SK-N-SH (cell line): ENCODE measurements around the gene HHAT. TPM values are rescaled to one million over a fixed set of nuclear protein-coding genes. Genes with fewer than 3 reads are reported as not detected.

ENCODE experiments used
- CTCF ChIA-PET: fragments of 300-600, 350-600 bp; formaldehyde crosslinking; extraction: SDS; loops from one replicate; lab custom pipeline; 2021; lab: Yijun Ruan, JAX
- POLR2A ChIA-PET: fragments of 350-600 bp; sonication (Branson Sonifier 250); formaldehyde crosslinking; extraction: SDS; loops from one replicate; lab custom pipeline; 2020; ENCODE audit warnings: antibody characterized with exemption, inconsistent platforms; lab: Yijun Ruan, JAX
- DNase-seq: peaks from one replicate; pipeline ENCODE4 v3.0.0; 2012
- H2AFZ ChIP-seq: fragments of 200-600 bp; sonication (generic); 2 replicates; pipeline ENCODE4 v1.8.1; 2016; ENCODE audit warnings: antibody characterized with exemption, mild to moderate bottlenecking, low read depth
- H3F3A ChIP-seq: fragments of 200-600 bp; sonication (generic); replicated peaks from 2 replicates; pipeline ENCODE3; 2016; ENCODE audit warnings: antibody characterized with exemption, mild to moderate bottlenecking; ENCODE audit not compliant: insufficient read depth
- H3K27ac ChIP-seq, 2 experiments: fragments of 200-500 bp in 1 of 2; fragments of 200-600 bp in 1 of 2; sonication (Bioruptor generic) in 1 of 2; sonication (generic), shearing (Covaris generic) in 1 of 2; 2 replicates each; pipeline versions ENCODE4 v1.5.1 to v1.6.1; 2014 to 2016; ENCODE audit warnings: low read depth in 2 of 2, inconsistent platforms in 1 of 2, low read length in 1 of 2, mild to moderate bottlenecking in 1 of 2, mixed read lengths in 1 of 2
- H3K27me3 ChIP-seq: fragments of 200-600 bp; sonication (generic), shearing (Covaris generic); 2 replicates; pipeline ENCODE4 v1.6.1; 2016; ENCODE audit warnings: mixed run types; ENCODE audit not compliant: insufficient read depth
- H3K36me3 ChIP-seq, 2 experiments: fragments of 200-500 bp in 1 of 2; fragments of 200-600 bp in 1 of 2; sonication (Bioruptor generic) in 1 of 2; sonication (generic) in 1 of 2; replicated peaks in 1 of 2; 2 replicates each; pipeline versions ENCODE3 to v1.5.1; 2014 to 2016; ENCODE audit warnings: low read length in 1 of 2, mild to moderate bottlenecking in 1 of 2; ENCODE audit not compliant: insufficient read depth in 2 of 2, control insufficient read depth in 1 of 2
- H3K4me1 ChIP-seq, 2 experiments: fragments of 200-500 bp in 1 of 2; fragments of 200-600 bp in 1 of 2; sonication (Bioruptor generic) in 1 of 2; sonication (generic), shearing (Covaris generic) in 1 of 2; 2 replicates each; pipeline versions ENCODE4 v1.5.1 to v1.6.1; 2014 to 2016; ENCODE audit warnings: low read depth in 1 of 2, low read length in 1 of 2, mixed run types in 1 of 2; ENCODE audit not compliant: insufficient read depth in 2 of 2, control insufficient read depth in 1 of 2
- H3K4me2 ChIP-seq: fragments of 200-600 bp; sonication (generic), shearing (Covaris generic); 2 replicates; pipeline ENCODE4 v1.6.1; 2017; ENCODE audit warnings: mixed run types
- H3K4me3 ChIP-seq, 2 experiments: fragments of 200-500 bp in 1 of 2; fragments of 200-600 bp in 1 of 2; sonication (Bioruptor generic) in 1 of 2; sonication (generic), shearing (Covaris generic) in 1 of 2; 2 replicates each; pipeline versions ENCODE4 v1.5.1 to v1.8.1; 2014 to 2016; ENCODE audit warnings: low read depth in 2 of 2, inconsistent platforms in 1 of 2, low read length in 1 of 2, mild to moderate bottlenecking in 1 of 2, mixed read lengths in 1 of 2, moderate library complexity in 1 of 2
- H3K79me2 ChIP-seq: fragments of 200-600 bp; sonication (generic); 2 replicates; pipeline ENCODE4 v1.8.1; 2017; ENCODE audit warnings: mild to moderate bottlenecking; ENCODE audit not compliant: insufficient read depth
- H3K9ac ChIP-seq: fragments of 200-600 bp; sonication (generic); 2 replicates; pipeline ENCODE4 v1.6.1; 2017; ENCODE audit warnings: mixed run types
- H3K9me2 ChIP-seq: fragments of 200-600 bp; sonication (generic); 2 replicates; pipeline ENCODE4 v1.6.1; 2017; ENCODE audit warnings: mixed run types
- H3K9me3 ChIP-seq: fragments of 200-600 bp; sonication (generic); 2 replicates; pipeline ENCODE4 v1.6.1; 2017; ENCODE audit warnings: mixed run types, mild to moderate bottlenecking, moderate library complexity
- H4K20me1 ChIP-seq: fragments of 200-600 bp; sonication (generic); 2 replicates; pipeline ENCODE4 v1.6.1; 2017; ENCODE audit warnings: mild to moderate bottlenecking, mixed run types; ENCODE audit not compliant: insufficient read depth
- ELF1 ChIP-seq: IDR thresholded peaks from 2 replicates; pipeline ENCODE4 v1.4.0; 2012
- EP300 ChIP-seq, 2 experiments: IDR thresholded peaks; 2 replicates each; pipeline versions ENCODE4 v1.4.0 to v1.6.1; 2012; ENCODE audit warnings: borderline replicate concordance in 1 of 2, low read depth in 1 of 2, low read length in 1 of 2
- FOSL2 ChIP-seq: IDR thresholded peaks from 2 replicates; pipeline ENCODE4 v1.4.0; 2012; ENCODE audit warnings: low read depth, mild to moderate bottlenecking, moderate library complexity, borderline replicate concordance
- GABPA ChIP-seq: IDR thresholded peaks from 2 replicates; pipeline ENCODE4 v1.4.0; 2012; ENCODE audit warnings: low read depth, mild to moderate bottlenecking
- JUND ChIP-seq: IDR thresholded peaks from 2 replicates; pipeline ENCODE4 v1.4.0; 2012
- MEF2A ChIP-seq: IDR thresholded peaks from 2 replicates; pipeline ENCODE4 v1.4.0; 2012; ENCODE audit warnings: low read depth, borderline replicate concordance
- MXI1 ChIP-seq: IDR thresholded peaks from 2 replicates; pipeline ENCODE4 v1.6.1; 2012; ENCODE audit warnings: mild to moderate bottlenecking, low read depth, low read length, improper control_type of control experiment
- NFIC ChIP-seq: IDR thresholded peaks from 2 replicates; pipeline ENCODE4 v1.4.0; 2012; ENCODE audit warnings: borderline replicate concordance
- NRF1 ChIP-seq: IDR thresholded peaks from 2 replicates; pipeline ENCODE4 v1.6.1; 2012; ENCODE audit warnings: low read depth, mild to moderate bottlenecking, low read length
- PBX3 ChIP-seq: IDR thresholded peaks from 2 replicates; pipeline ENCODE4; 2012
- POLR2AphosphoS5 ChIP-seq: IDR thresholded peaks from 2 replicates; pipeline ENCODE4 v1.6.1; 2012; ENCODE audit warnings: low read depth, low read length
- RAD21 ChIP-seq: IDR thresholded peaks from 2 replicates; pipeline ENCODE4 v1.6.1; 2012; ENCODE audit warnings: mild to moderate bottlenecking, low read length
- RFX5 ChIP-seq: IDR thresholded peaks from 2 replicates; pipeline ENCODE4 v1.6.1; 2012; ENCODE audit warnings: mild to moderate bottlenecking, improper control_type of control experiment, low read length
- RXRA ChIP-seq: IDR thresholded peaks from 2 replicates; pipeline ENCODE4 v1.4.0; 2012; ENCODE audit warnings: low read depth, mild to moderate bottlenecking, borderline replicate concordance
- SIN3A ChIP-seq: IDR thresholded peaks from 2 replicates; pipeline ENCODE4 v1.6.1; 2012; ENCODE audit warnings: low read depth, mild to moderate bottlenecking, low read length, moderate library complexity, borderline replicate concordance
- SMC3 ChIP-seq: IDR thresholded peaks from 2 replicates; pipeline ENCODE4 v1.6.1; 2012; ENCODE audit warnings: low read depth, low read length, improper control_type of control experiment
- TCF12 ChIP-seq: IDR thresholded peaks from 2 replicates; pipeline ENCODE4 v1.4.0; 2012
- USF1 ChIP-seq: IDR thresholded peaks from 2 replicates; pipeline ENCODE4 v1.4.0; 2012; ENCODE audit warnings: low read depth, borderline replicate concordance
- WGBS: methylation state at CpG from one replicate; pipeline ENCODE4 v1.1.6; 2017; ENCODE audit warnings: low lambda C conversion rate; 5-methylcytosine and 5-hydroxymethylcytosine counted together
- polyA plus RNA-seq, 3 experiments: library from polyadenylated mRNA; depleted of rRNA; stranded (reverse); fragments of >200 nt; gene quantifications; 2 replicates each; pipeline ENCODE4 v1.2.3, GENCODE V29; 2012
- TF ChIP-seq, protein P1 (sequence below): fragments of 150-350 bp; IDR thresholded peaks from 2 replicates; pipeline ENCODE4 v1.6.1; 2016; ENCODE audit warnings: mild to moderate bottlenecking, low read depth, low read length
- TF ChIP-seq, protein P2 (sequence below): fragments of 150-350 bp; IDR thresholded peaks from 2 replicates; pipeline ENCODE4 v1.6.1; 2017; ENCODE audit warnings: antibody characterized with exemption, low read length, low read depth, borderline replicate concordance
- TF ChIP-seq, protein P3 (sequence below): fragments of 200-600 bp; sonication (generic); IDR thresholded peaks from 2 replicates; pipeline ENCODE4 v1.6.1; 2017; ENCODE audit warnings: antibody characterized with exemption, mild to moderate bottlenecking, moderate library complexity

Gene HHAT
- polyA plus RNA-seq, 1 of the 3 experiments (the other 2 are of a cell fraction) = 8.1 TPM

DNA sequence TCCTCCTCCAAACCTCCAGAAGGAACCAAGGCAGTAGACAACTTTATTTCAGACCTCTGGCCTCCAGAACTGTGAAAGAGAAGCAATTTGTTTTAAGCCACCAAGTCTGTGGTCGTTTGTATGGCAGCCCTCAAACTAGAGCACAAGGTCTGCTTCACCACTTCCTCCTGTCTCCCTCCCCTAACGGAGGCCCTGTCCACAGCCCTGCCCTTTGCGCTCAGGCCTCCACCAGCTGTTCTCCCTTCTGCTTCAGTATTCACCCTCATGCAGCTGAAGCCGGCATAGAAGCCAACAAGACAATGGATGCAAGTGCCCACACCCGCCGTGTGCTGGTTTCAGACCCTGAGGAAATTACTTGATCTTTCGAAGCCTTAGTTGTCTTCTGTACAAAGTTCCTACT is 364.1 kb downstream of the HHAT start:
- Histone ChIP-seq H3K36me3 (no peaks in the 10 kb centered on the region), H4K20me1 (no peaks in the 10 kb centered on the region), H3F3A (no peaks in the 10 kb centered on the region), H3K79me2 (no peaks in the 10 kb centered on the region), H3K4me3 (no peak overlapping the region), H3K4me2 (no peak overlapping the region), H3K9me2 (no peaks in the 10 kb centered on the region), H2AFZ (no peak overlapping the region), H3K27ac (no peak overlapping the region), H3K27me3 (no peaks in the 10 kb centered on the region), H3K9ac (no peak overlapping the region), H3K9me3 (no peaks in the 10 kb centered on the region), H3K4me1 (peaks cover 0 to 36% of the 10 kb centered on the region in 2 experiments; a peak in 1 of 4 replicates)
- ChIA-PET CTCF (no interaction called here), POLR2A (no interaction called here)
- DNase-seq = no peak
- TF ChIP-seq, protein P1, sequence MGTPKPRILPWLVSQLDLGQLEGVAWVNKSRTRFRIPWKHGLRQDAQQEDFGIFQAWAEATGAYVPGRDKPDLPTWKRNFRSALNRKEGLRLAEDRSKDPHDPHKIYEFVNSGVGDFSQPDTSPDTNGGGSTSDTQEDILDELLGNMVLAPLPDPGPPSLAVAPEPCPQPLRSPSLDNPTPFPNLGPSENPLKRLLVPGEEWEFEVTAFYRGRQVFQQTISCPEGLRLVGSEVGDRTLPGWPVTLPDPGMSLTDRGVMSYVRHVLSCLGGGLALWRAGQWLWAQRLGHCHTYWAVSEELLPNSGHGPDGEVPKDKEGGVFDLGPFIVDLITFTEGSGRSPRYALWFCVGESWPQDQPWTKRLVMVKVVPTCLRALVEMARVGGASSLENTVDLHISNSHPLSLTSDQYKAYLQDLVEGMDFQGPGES = no peak
- TF ChIP-seq RFX5 = no peak
- no peak for TF ChIP-seq NRF1
- no peak for TF ChIP-seq SMC3
- TF ChIP-seq FOSL2 = no peak
- no peak for TF ChIP-seq TCF12
- no peak for TF ChIP-seq GABPA
- TF ChIP-seq, protein P2, sequence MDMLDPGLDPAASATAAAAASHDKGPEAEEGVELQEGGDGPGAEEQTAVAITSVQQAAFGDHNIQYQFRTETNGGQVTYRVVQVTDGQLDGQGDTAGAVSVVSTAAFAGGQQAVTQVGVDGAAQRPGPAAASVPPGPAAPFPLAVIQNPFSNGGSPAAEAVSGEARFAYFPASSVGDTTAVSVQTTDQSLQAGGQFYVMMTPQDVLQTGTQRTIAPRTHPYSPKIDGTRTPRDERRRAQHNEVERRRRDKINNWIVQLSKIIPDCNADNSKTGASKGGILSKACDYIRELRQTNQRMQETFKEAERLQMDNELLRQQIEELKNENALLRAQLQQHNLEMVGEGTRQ = no peak
- no peak for TF ChIP-seq ELF1
- TF ChIP-seq USF1 = no peak
- TF ChIP-seq RAD21 = no peak
- no peak for TF ChIP-seq SIN3A
- TF ChIP-seq NFIC = no peak
- TF ChIP-seq MEF2A = no peak
- no peak for TF ChIP-seq MXI1
- no peak for TF ChIP-seq PBX3
- no peak for TF ChIP-seq POLR2AphosphoS5
- 75% methylated on average over 7 of the region's 7 CpGs for WGBS

GRCh38 chr1:210695026-210695425 is 366.3 kb downstream of the HHAT start:
- Histone ChIP-seq H3K9me3 (no peaks in the 10 kb centered on the region), H2AFZ (no peak overlapping the region), H3F3A (no peaks in the 10 kb centered on the region), H3K4me2 (no peak overlapping the region), H3K9me2 (no peaks in the 10 kb centered on the region), H3K27ac (no peak overlapping the region), H4K20me1 (no peaks in the 10 kb centered on the region), H3K4me3 (no peak overlapping the region), H3K4me1 (peaks cover 0 to 25% of the 10 kb centered on the region in 2 experiments; a peak in 1 of 4 replicates), H3K79me2 (no peaks in the 10 kb centered on the region), H3K9ac (no peak overlapping the region), H3K36me3 (no peaks in the 10 kb centered on the region), H3K27me3 (no peaks in the 10 kb centered on the region)
- WGBS = no CpG with 5 or more reads among the region's 1 CpG
- POLR2A ChIA-PET = no interaction called here
- DNase-seq = no peak
- CTCF ChIA-PET = interaction anchor here (0.5 to 1.2 kb wide), 2 partner anchors 353 to 438 kb away, joined by 3 read pairs; no protein-coding TSS in a partner anchor
- TF ChIP-seq MEF2A = no peak
- no peak for TF ChIP-seq TCF12
- no peak for TF ChIP-seq RXRA
- no peak for TF ChIP-seq NFIC
- TF ChIP-seq, protein P3, sequence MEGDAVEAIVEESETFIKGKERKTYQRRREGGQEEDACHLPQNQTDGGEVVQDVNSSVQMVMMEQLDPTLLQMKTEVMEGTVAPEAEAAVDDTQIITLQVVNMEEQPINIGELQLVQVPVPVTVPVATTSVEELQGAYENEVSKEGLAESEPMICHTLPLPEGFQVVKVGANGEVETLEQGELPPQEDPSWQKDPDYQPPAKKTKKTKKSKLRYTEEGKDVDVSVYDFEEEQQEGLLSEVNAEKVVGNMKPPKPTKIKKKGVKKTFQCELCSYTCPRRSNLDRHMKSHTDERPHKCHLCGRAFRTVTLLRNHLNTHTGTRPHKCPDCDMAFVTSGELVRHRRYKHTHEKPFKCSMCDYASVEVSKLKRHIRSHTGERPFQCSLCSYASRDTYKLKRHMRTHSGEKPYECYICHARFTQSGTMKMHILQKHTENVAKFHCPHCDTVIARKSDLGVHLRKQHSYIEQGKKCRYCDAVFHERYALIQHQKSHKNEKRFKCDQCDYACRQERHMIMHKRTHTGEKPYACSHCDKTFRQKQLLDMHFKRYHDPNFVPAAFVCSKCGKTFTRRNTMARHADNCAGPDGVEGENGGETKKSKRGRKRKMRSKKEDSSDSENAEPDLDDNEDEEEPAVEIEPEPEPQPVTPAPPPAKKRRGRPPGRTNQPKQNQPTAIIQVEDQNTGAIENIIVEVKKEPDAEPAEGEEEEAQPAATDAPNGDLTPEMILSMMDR = no peak
- no peak for TF ChIP-seq RFX5
- TF ChIP-seq EP300 (IDR thresholded peaks at IDR 0.05; ENCODE audit: borderline replicate concordance in 1 of 2, low read depth in 1 of 2, low read length in 1 of 2) = no peak
- TF ChIP-seq JUND = no peak
